OCI-LY1 (cell line): ENCODE measurements around the gene LTBP3.
A peak's percentile ranks its signal among the peaks of the same experiment; 100 is the strongest.

Experiments
- H2AFZ ChIP-seq: fragments of 200-600 bp; sonication (generic), shearing (Covaris generic); 2 replicates; pipeline ENCODE4 v1.6.0; 2014; ENCODE audit warnings: antibody characterized with exemption, mild to moderate bottlenecking, low read length
- H3F3A ChIP-seq: fragments of 200-600 bp; sonication (generic), shearing (Covaris generic); 2 replicates; pipeline ENCODE4 v1.6.0; 2014; ENCODE audit warnings: mild to moderate bottlenecking, antibody characterized with exemption, low read length, moderate library complexity; ENCODE audit not compliant: insufficient read depth
- H3K27ac ChIP-seq: fragments of 200-600 bp; sonication (generic); 2 replicates; pipeline ENCODE4 v1.5.1; 2014; ENCODE audit warnings: low read length, mixed run types, mild to moderate bottlenecking, low read depth; ENCODE audit not compliant: poor library complexity, severe bottlenecking
- H3K27me3 ChIP-seq: fragments of 200-600 bp; sonication (generic); 2 replicates; pipeline ENCODE4 v1.6.0; 2014; ENCODE audit warnings: antibody characterized with exemption, mild to moderate bottlenecking, low read length, moderate library complexity; ENCODE audit not compliant: insufficient read depth
- H3K36me3 ChIP-seq: fragments of 200-600 bp; sonication (generic); 2 replicates; pipeline ENCODE4 v1.6.1; 2014; ENCODE audit warnings: mild to moderate bottlenecking, antibody characterized with exemption, low read length, moderate library complexity, mixed read lengths; ENCODE audit not compliant: insufficient read depth
- H3K4me1 ChIP-seq: fragments of 200-600 bp; sonication (generic); 2 replicates; pipeline ENCODE4 v1.5.1; 2014; ENCODE audit warnings: mild to moderate bottlenecking, low read length, moderate library complexity; ENCODE audit not compliant: insufficient read depth, severe bottlenecking
- H3K4me2 ChIP-seq: fragments of 200-600 bp; sonication (generic), shearing (Covaris generic); 2 replicates; pipeline ENCODE4 v1.6.1; 2014; ENCODE audit warnings: low read length
- H3K4me3 ChIP-seq: fragments of 200-600 bp; sonication (generic); 2 replicates; pipeline ENCODE4 v1.5.1; 2014; ENCODE audit warnings: low read length, low read depth, mild to moderate bottlenecking, mixed read lengths; ENCODE audit not compliant: poor library complexity, severe bottlenecking
- H3K79me2 ChIP-seq: fragments of 200-600 bp; shearing (Covaris generic); 2 replicates; pipeline ENCODE4 v1.6.1; 2016; ENCODE audit warnings: mixed run types, low read length, mixed read lengths; ENCODE audit not compliant: insufficient read depth
- H3K9ac ChIP-seq: fragments of 200-600 bp; sonication (generic), shearing (Covaris generic); 2 replicates; pipeline ENCODE4 v1.6.1; 2014; ENCODE audit warnings: mild to moderate bottlenecking, low read length, mixed read lengths
- H3K9me2 ChIP-seq: fragments of 200-600 bp; sonication (generic), shearing (Covaris generic); 2 replicates; pipeline ENCODE4 v1.6.1; 2014; ENCODE audit warnings: low read depth, mild to moderate bottlenecking, low read length, mixed read lengths
- H3K9me3 ChIP-seq: fragments of 200-600 bp; shearing (Covaris generic); 2 replicates; pipeline ENCODE4 v1.6.1; 2014; ENCODE audit warnings: low read length, mixed read lengths
- H4K20me1 ChIP-seq: fragments of 200-600 bp; sonication (generic), shearing (Covaris generic); 2 replicates; pipeline ENCODE4 v1.6.0; 2016; ENCODE audit warnings: mild to moderate bottlenecking, low read length; ENCODE audit not compliant: insufficient read depth
- CTCF ChIP-seq: fragments of 200-600 bp; sonication (generic), shearing (Covaris generic); IDR thresholded peaks from 2 replicates; pipeline ENCODE4 v1.5.1; 2017; ENCODE audit warnings: mild to moderate bottlenecking, antibody characterized with exemption, low read length, moderate library complexity, mixed read lengths
- EZH2 ChIP-seq: fragments of 200-600 bp; sonication (generic), shearing (Covaris generic); IDR thresholded peaks from 2 replicates; pipeline ENCODE4 v1.8.0; 2017; ENCODE audit warnings: borderline replicate concordance, mixed run types, mild to moderate bottlenecking, antibody characterized with exemption, low read length, moderate library complexity, mixed read lengths

The LTBP3 gene

DNA sequence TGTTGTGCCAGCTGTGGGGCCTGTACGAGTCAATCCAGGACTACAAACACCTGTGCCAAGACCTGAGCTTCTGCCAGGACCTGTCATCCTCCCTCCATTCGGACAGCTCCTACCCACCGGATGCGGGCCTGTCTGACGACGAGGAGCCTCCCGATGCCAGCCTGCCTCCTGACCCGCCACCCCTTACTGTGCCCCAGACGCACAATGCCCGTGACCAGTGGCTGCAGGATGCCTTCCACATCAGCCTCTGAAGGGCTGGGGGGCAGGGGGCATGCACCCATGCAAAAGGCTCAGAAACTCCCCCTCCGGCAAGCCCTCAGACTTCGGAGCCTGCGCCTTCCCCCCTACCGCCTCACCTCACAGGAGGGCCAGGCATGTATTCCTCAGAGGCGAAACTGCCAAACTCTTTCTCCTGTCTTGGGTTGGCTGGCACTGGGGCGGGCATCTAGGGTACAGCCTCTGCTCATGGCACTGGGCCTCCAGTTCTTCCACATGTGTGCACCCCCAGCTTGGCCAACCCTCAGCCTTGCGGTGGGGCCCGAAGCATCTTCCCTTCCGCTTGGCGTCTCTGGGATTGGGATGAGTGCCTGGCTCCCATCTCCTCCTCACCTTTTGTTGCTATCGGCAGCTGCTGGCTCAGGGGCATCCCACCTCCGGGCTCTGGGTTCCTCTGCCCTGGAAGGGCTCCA, 15.4 kb upstream of the LTBP3 start:
- H3K9me2 ChIP-seq = no peaks in the 10 kb centered on the region
- H3K27me3 ChIP-seq = 0 out of 2 replicates have a peak, but pooled peaks cover 5% of the 10 kb centered on the region
- no peak overlapping the region for H2AFZ ChIP-seq
- H3K4me2 ChIP-seq = peak overlapping the region; percentile 80
- peak overlapping the region; percentile 83 for H3K4me3 ChIP-seq
- H3K9me3 ChIP-seq = no peaks in the 10 kb centered on the region
- peak overlapping the region; percentile 58 for H3K27ac ChIP-seq
- no peaks in the 10 kb centered on the region; the same call in 1 of the 2 replicates for H3F3A ChIP-seq
- TF ChIP-seq CTCF (no peak), EZH2 (no peak)
- H3K4me1 ChIP-seq = peaks cover 58% of the 10 kb centered on the region
- H3K79me2 ChIP-seq = no peaks in the 10 kb centered on the region
- H3K9ac ChIP-seq = peak overlapping the region; percentile 58; the same call in 1 of the 2 replicates
- no peaks in the 10 kb centered on the region for H4K20me1 ChIP-seq
- H3K36me3 ChIP-seq = peaks cover 4% of the 10 kb centered on the region; the same call in 1 of the 2 replicates

- Histone ChIP-seq H3K27ac (peak within 1 kb of the TSS; percentile 58), H2AFZ (no peak within 1 kb of the TSS), H3K79me2 (no peaks in the 10 kb centered on the region), H3K9ac (peak within 1 kb of the TSS; percentile 78; the same call in 1 of the 2 replicates), H4K20me1 (no peaks in the 10 kb centered on the region), H3K4me1 (peaks cover 60% of the 10 kb centered on the region), H3K9me3 (no peaks in the 10 kb centered on the region), H3K36me3 (peaks cover 5% of the 10 kb centered on the region; the same call in 1 of the 2 replicates), H3K4me3 (peak within 1 kb of the TSS; percentile 83), H3K4me2 (peak within 1 kb of the TSS; percentile 83), H3K9me2 (no peaks in the 10 kb centered on the region), H3F3A (no peaks in the 10 kb centered on the region; the same call in 1 of the 2 replicates), H3K27me3 (0 out of 2 replicates have a peak, but pooled peaks cover 5% of the 10 kb centered on the region)
- TF ChIP-seq CTCF = no peak
- TF ChIP-seq EZH2 = no peak
These were observed 14.3 kb upstream of the LTBP3 start, which contains the start of gene FAM89B for GRCh38 chr11:65572356-65573051. TSS of gene FAM89B (plus strand) at chr11:65572538. CDS start at chr11:65572670, 132 bp downstream.

DNA sequence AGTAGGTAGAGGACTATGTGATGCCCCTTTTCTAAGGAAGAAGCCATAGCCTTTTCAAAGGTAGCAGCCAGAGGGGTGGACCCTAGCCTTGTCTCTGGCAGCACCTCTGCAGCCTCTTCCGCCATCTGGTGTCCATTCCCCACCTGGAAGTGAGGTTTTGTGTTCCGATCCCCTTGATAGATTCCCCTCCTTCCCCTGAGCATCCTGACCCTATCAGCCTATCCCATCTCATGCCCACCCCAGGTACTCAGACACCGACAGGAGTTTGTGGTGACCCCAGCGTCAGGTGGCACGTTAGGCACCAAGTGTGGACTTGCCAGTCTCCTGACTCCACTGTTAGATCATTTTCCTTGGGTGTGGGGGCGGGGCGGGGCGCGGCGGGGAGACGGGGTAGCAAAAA, 13.8 kb upstream of the LTBP3 start:
- Histone ChIP-seq H3K9me2 (no peaks in the 10 kb centered on the region), H3F3A (no peaks in the 10 kb centered on the region; the same call in 1 of the 2 replicates), H3K4me3 (peak overlapping the region; percentile 83), H2AFZ (no peak overlapping the region), H3K4me2 (peak overlapping the region; percentile 83), H3K36me3 (peaks cover 5% of the 10 kb centered on the region; the same call in 1 of the 2 replicates), H4K20me1 (no peaks in the 10 kb centered on the region), H3K27me3 (0 out of 2 replicates have a peak, but pooled peaks cover 5% of the 10 kb centered on the region), H3K9ac (peak overlapping the region; percentile 78; the same call in 1 of the 2 replicates), H3K4me1 (peaks cover 60% of the 10 kb centered on the region), H3K9me3 (no peaks in the 10 kb centered on the region), H3K79me2 (no peaks in the 10 kb centered on the region), H3K27ac (no peak overlapping the region)
- TF ChIP-seq CTCF (peak; percentile 41; the same call in 1 of the 2 replicates), EZH2 (no peak)
